ENCODE measurements around the gene CALN1.

GRCh38 chr7:71777278-71777677, 634.9 kb downstream of the CALN1 start:
- TF ChIP-seq CTCF (IDR thresholded peaks at IDR 0.05; ENCODE audit: low read length): no peak
- no peak for TF ChIP-seq EZH2 (IDR thresholded peaks at IDR 0.05; ENCODE audit: borderline replicate concordance, low read length)
